Stimulated activated CD4-positive, alpha-beta T cell treated with anti-CD3 and anti-CD28 coated beads, Interleukin-2, amount 100 ng/mL, for 24 hours (primary cell): ENCODE results near the gene EEF2KMT.
A peak's percentile ranks its signal among the peaks of the same experiment; 100 is the strongest.
"Not testable (repeated sequence)": the region's sequence is repeated elsewhere in the genome, so short reads cannot be mapped to it uniquely, and the experiment has no call there.

ENCODE experiments used
- DNase-seq, 2 donors: peaks; one replicate each; pipeline ENCODE4 v3.0.0-alpha.2; 2020

EEF2KMT gene

GRCh38 chr16:5093746-5094145, 3.8 kb downstream of the EEF2KMT start:
- DNase-seq = not testable (repeated sequence)

- not testable (repeated sequence) for DNase-seq
Observed at GRCh38 chr16:5093081-5093480, 4.5 kb downstream of the EEF2KMT start.

GRCh38 chr16:5090592-5090991, 7.0 kb downstream of the EEF2KMT start:
- DNase-seq = not testable (repeated sequence)

- DNase-seq = not testable (repeated sequence)
Observed at GRCh38 chr16:5089911-5090555, 7.6 kb downstream of the EEF2KMT start.

GRCh38 chr16:5088936-5089335, 8.7 kb downstream of the EEF2KMT start:
- DNase-seq = not testable (repeated sequence)

- not testable (repeated sequence) for DNase-seq
Observed at GRCh38 chr16:5088086-5088790, 9.4 kb downstream of the EEF2KMT start.

GRCh38 chr16:5085716-5086115, 11.9 kb downstream of the EEF2KMT start:
- not testable (repeated sequence) for DNase-seq

- peak; percentile 66 for DNase-seq
Observed at GRCh38 chr16:5084802-5085201, 12.8 kb downstream of the EEF2KMT start.

- not testable (repeated sequence) for DNase-seq
Observed at GRCh38 chr16:5084099-5084731, 13.4 kb downstream of the EEF2KMT start.

- DNase-seq = not testable (repeated sequence)
Observed at GRCh38 chr16:5083646-5084045, 13.9 kb downstream of the EEF2KMT start.

GRCh38 chr16:5080996-5081395, 16.6 kb downstream of the EEF2KMT start:
- not testable (repeated sequence) for DNase-seq

- DNase-seq = not testable (repeated sequence)
Observed at GRCh38 chr16:5080461-5080860, 17.1 kb downstream of the EEF2KMT start.

GRCh38 chr16:5078626-5079025, 19.0 kb downstream of the EEF2KMT start:
- DNase-seq = no peak

- DNase-seq = no peak
Observed at GRCh38 chr16:5077304-5077703, 20.3 kb downstream of the EEF2KMT start.

- no peak for DNase-seq
Observed at GRCh38 chr16:5075637-5076036, 22.0 kb downstream of the EEF2KMT start.

- not testable (repeated sequence) for DNase-seq
Observed at GRCh38 chr16:5073771-5074170, 23.8 kb downstream of the EEF2KMT start.

GRCh38 chr16:5073279-5073629, 24.3 kb downstream of the EEF2KMT start:
- no peak for DNase-seq

- DNase-seq = no peak
Observed at GRCh38 chr16:5072334-5073278, 25.0 kb downstream of the EEF2KMT start.

GRCh38 chr16:5071681-5072333, 25.8 kb downstream of the EEF2KMT start, which contains the start of gene ALG1:
Gene ALG1 (plus strand): TSS chr16:5071843. CDS start chr16:5071850, 7 bp downstream.
- peak; percentile 90 to 92 for DNase-seq

GRCh38 chr16:5071341-5071680, 26.3 kb downstream of the EEF2KMT start:
- DNase-seq = no peak

- DNase-seq = no peak
Observed at GRCh38 chr16:5070431-5071186, 27.0 kb downstream of the EEF2KMT start.

GRCh38 chr16:5069854-5070253, 27.7 kb downstream of the EEF2KMT start:
- no peak for DNase-seq
